Cardiac muscle cell (in vitro differentiated cells and primary cell): ENCODE measurements around the gene CNPPD1. TPM values are rescaled to one million over a fixed set of nuclear protein-coding genes. Genes with fewer than 3 reads are reported as not detected.

Experiments
- DNase-seq, 2 donors: peaks; one replicate each; pipeline versions ENCODE4 v3.0.0 to v3.0.0-alpha.2; 2010 to 2017; ENCODE audit warnings: low read depth in 1 of 2, low spot score in 1 of 2
- H3K27ac ChIP-seq: fragments of 200-600 bp; sonication (generic); 2 replicates; pipeline ENCODE4 v1.5.1; 2016
- H3K27me3 ChIP-seq: fragments of 200-600 bp; sonication (generic); 2 replicates; pipeline ENCODE4 v1.6.0; 2016; ENCODE audit warnings: control low read depth
- H3K36me3 ChIP-seq: fragments of 200-600 bp; sonication (generic); 2 replicates; pipeline ENCODE4 v1.5.1; 2016; ENCODE audit warnings: control low read depth
- H3K4me1 ChIP-seq: fragments of 200-600 bp; sonication (generic); 2 replicates; pipeline ENCODE4 v1.8.1; 2017; ENCODE audit warnings: low read depth, mild to moderate bottlenecking, mixed run types
- H3K4me3 ChIP-seq: fragments of 200-600 bp; sonication (generic); 2 replicates; pipeline ENCODE4 v1.5.1; 2016; ENCODE audit warnings: mild to moderate bottlenecking
- H3K9me3 ChIP-seq: fragments of 200-600 bp; sonication (generic); 2 replicates; pipeline ENCODE4 v1.5.1; 2017; ENCODE audit warnings: low read depth, mild to moderate bottlenecking, control low read depth
- CTCF ChIP-seq: IDR thresholded peaks from 2 replicates; pipeline ENCODE4 v1.5.1; 2012; ENCODE audit warnings: low read depth, mild to moderate bottlenecking, low read length
- polyA plus RNA-seq: library from polyadenylated mRNA; unstranded; fragments of >200 nt; fragmentation: Nextera tagmentation; extraction: Ambion mirVana; gene quantifications from 2 replicates; pipeline ENCODE4 v1.2.1, GENCODE V29; 2016
- total RNA-seq: library from RNA; depleted of rRNA; stranded (reverse); fragments of >200 nt; gene quantifications from 2 replicates; pipeline ENCODE4 v1.2.3, GENCODE V29; 2016

Gene CNPPD1
- total and polyA plus RNA-seq, 2 experiments from 2014 or later = 42.6 to 81.9 TPM

- no peak overlapping the region for H3K4me3 ChIP-seq
- DNase-seq = no peak
- no peak overlapping the region for H3K27ac ChIP-seq
- no peaks in the 10 kb centered on the region for H3K9me3 ChIP-seq
- TF ChIP-seq CTCF = no peak
- H3K4me1 ChIP-seq = no peaks in the 10 kb centered on the region
- H3K27me3 ChIP-seq = no peaks in the 10 kb centered on the region
- H3K36me3 ChIP-seq = no peaks in the 10 kb centered on the region
These were observed 22.9 kb upstream of the CNPPD1 start for GRCh38 chr2:219199470-219200211.

GRCh38 chr2:219198974-219199373 is 22.2 kb upstream of the CNPPD1 start:
- no peak for DNase-seq
- H3K27me3 ChIP-seq = no peaks in the 10 kb centered on the region
- H3K9me3 ChIP-seq = no peaks in the 10 kb centered on the region
- no peaks in the 10 kb centered on the region for H3K4me1 ChIP-seq
- H3K36me3 ChIP-seq = no peaks in the 10 kb centered on the region
- H3K27ac ChIP-seq = no peak overlapping the region
- TF ChIP-seq CTCF = no peak
- H3K4me3 ChIP-seq = no peak overlapping the region

GRCh38 chr2:219197388-219197787 is 20.7 kb upstream of the CNPPD1 start:
- Histone ChIP-seq H3K27me3 (no peaks in the 10 kb centered on the region), H3K36me3 (no peaks in the 10 kb centered on the region), H3K4me1 (no peaks in the 10 kb centered on the region), H3K4me3 (no peak overlapping the region), H3K9me3 (no peaks in the 10 kb centered on the region), H3K27ac (no peak overlapping the region)
- TF ChIP-seq CTCF = no peak
- no peak for DNase-seq

GRCh38 chr2:219186754-219187456 is 10.2 kb upstream of the CNPPD1 start:
- peaks cover 25% of the 10 kb centered on the region for H3K36me3 ChIP-seq
- no peaks in the 10 kb centered on the region for H3K27me3 ChIP-seq
- H3K9me3 ChIP-seq = no peaks in the 10 kb centered on the region
- TF ChIP-seq CTCF = no peak
- DNase-seq = no peak
- no peak overlapping the region for H3K27ac ChIP-seq
- no peaks in the 10 kb centered on the region for H3K4me1 ChIP-seq
- no peak overlapping the region for H3K4me3 ChIP-seq

- TF ChIP-seq CTCF = no peak
- peaks cover 2% of the 10 kb centered on the region for H3K4me1 ChIP-seq
- H3K36me3 ChIP-seq = peaks cover 36% of the 10 kb centered on the region
- no peaks in the 10 kb centered on the region for H3K27me3 ChIP-seq
- H3K9me3 ChIP-seq = no peaks in the 10 kb centered on the region
- DNase-seq = no peak
- no peak overlapping the region for H3K27ac ChIP-seq
- no peak overlapping the region for H3K4me3 ChIP-seq
These were observed 7.4 kb upstream of the CNPPD1 start for GRCh38 chr2:219184121-219184520.
